Liver (tissue), 9 donors: ENCODE data around the gene PLAAT4. TPM values are rescaled to one million over a fixed set of nuclear protein-coding genes. Genes with fewer than 3 reads are reported as not detected.

ENCODE experiments used
- DNase-seq: peaks from one replicate; pipeline ENCODE4 v3.0.0-alpha.2; 2017; ENCODE audit warnings: low spot score
- H3K27ac ChIP-seq, 2 donors: one replicate each; pipeline ENCODE4 v1.7.0; 2013; ENCODE audit warnings: inconsistent platforms in 2 of 2, low read length in 2 of 2, control low read depth in 1 of 2, low read depth in 1 of 2, mild to moderate bottlenecking in 1 of 2
- H3K27me3 ChIP-seq, 4 donors: one replicate each; pipeline versions ENCODE4 v1.6.1 to v1.7.0; 2013; ENCODE audit warnings: low read length in 3 of 4, inconsistent platforms in 1 of 4, mild to moderate bottlenecking in 1 of 4, moderate library complexity in 1 of 4; ENCODE audit not compliant: control insufficient read depth in 4 of 4, insufficient read depth in 4 of 4
- H3K36me3 ChIP-seq, 4 donors: one replicate each; pipeline versions ENCODE4 v1.6.1 to v1.7.0; 2013; ENCODE audit warnings: low read length in 3 of 4, mild to moderate bottlenecking in 3 of 4, low read depth in 1 of 4, moderate library complexity in 1 of 4; ENCODE audit not compliant: control insufficient read depth in 4 of 4, insufficient read depth in 3 of 4
- H3K4me1 ChIP-seq, 4 donors: one replicate each; pipeline versions ENCODE4 v1.6.1 to v1.7.0; 2013; ENCODE audit warnings: low read length in 3 of 4, mild to moderate bottlenecking in 3 of 4, moderate library complexity in 1 of 4; ENCODE audit not compliant: control insufficient read depth in 4 of 4, insufficient read depth in 4 of 4
- H3K4me3 ChIP-seq, 3 donors: one replicate each; pipeline versions ENCODE4 v1.6.1 to v1.7.0; 2013; ENCODE audit warnings: low read length in 3 of 3, control low read depth in 1 of 3, low read depth in 1 of 3, mild to moderate bottlenecking in 1 of 3
- H3K9ac ChIP-seq, 2 donors: one replicate each; pipeline ENCODE4 v1.7.0; 2013; ENCODE audit warnings: low read length in 2 of 2, mild to moderate bottlenecking in 2 of 2, moderate library complexity in 2 of 2, control low read depth in 1 of 2, low read depth in 1 of 2
- H3K9me3 ChIP-seq, 4 donors: one replicate each; pipeline versions ENCODE4 v1.6.1 to v1.7.0; 2013; ENCODE audit warnings: low read length in 3 of 4; ENCODE audit not compliant: control insufficient read depth in 4 of 4
- EGR1 ChIP-seq, 2 donors: IDR thresholded peaks; 2 replicates each; pipeline ENCODE4 v1.6.1; 2016 to 2018; ENCODE audit warnings: antibody characterized with exemption in 2 of 2, low read depth in 2 of 2
- FOXA1 ChIP-seq: IDR thresholded peaks from 2 replicates; pipeline ENCODE4 v1.6.1; 2016; ENCODE audit warnings: antibody characterized with exemption
- GABPA ChIP-seq, 2 donors: IDR thresholded peaks in 1 of 2; conservative IDR thresholded peaks in 1 of 2; 2 replicates each; pipeline ENCODE4 v1.6.1; 2016; ENCODE audit warnings: antibody characterized with exemption in 2 of 2, mild to moderate bottlenecking in 1 of 2, moderate library complexity in 1 of 2
- HNF4A ChIP-seq, 2 donors: conservative IDR thresholded peaks; 2 replicates each; pipeline ENCODE4 v1.6.1; 2016; ENCODE audit warnings: antibody characterized with exemption in 2 of 2, mild to moderate bottlenecking in 2 of 2
- HNF4G ChIP-seq: IDR thresholded peaks from 2 replicates; pipeline ENCODE4 v1.6.1; 2016; ENCODE audit warnings: antibody characterized with exemption
- JUND ChIP-seq, 2 donors: IDR thresholded peaks; 2 replicates each; pipeline ENCODE4 v1.6.1; 2016; ENCODE audit warnings: antibody characterized with exemption in 2 of 2
- NR2F2 ChIP-seq: IDR thresholded peaks from 2 replicates; pipeline ENCODE4 v1.6.1; 2016; ENCODE audit warnings: antibody characterized with exemption
- RAD21 ChIP-seq, 2 donors: IDR thresholded peaks; 2 replicates each; pipeline ENCODE4 v1.6.1; 2016; ENCODE audit warnings: antibody characterized with exemption in 2 of 2, mild to moderate bottlenecking in 2 of 2
- RXRA ChIP-seq, 2 donors: IDR thresholded peaks; 2 replicates each; pipeline ENCODE4 v1.6.1; 2017 to 2018; ENCODE audit warnings: antibody characterized with exemption in 2 of 2, mild to moderate bottlenecking in 1 of 2
- SP1 ChIP-seq: IDR thresholded peaks from 2 replicates; pipeline ENCODE4 v1.6.1; 2018; ENCODE audit warnings: antibody characterized with exemption, mild to moderate bottlenecking
- TAF1 ChIP-seq: conservative IDR thresholded peaks from 2 replicates; pipeline ENCODE4 v1.6.1; 2016; ENCODE audit warnings: antibody characterized with exemption, mild to moderate bottlenecking
- ZBTB33 ChIP-seq: IDR thresholded peaks from 2 replicates; pipeline ENCODE4 v1.6.1; 2016; ENCODE audit warnings: antibody characterized with exemption
- WGBS: extraction: QIAGEN DNeasy Blood & Tissue Kit; methylation state at CpG from one replicate; pipeline ENCODE4 v1.1.7; 2013; 5-methylcytosine and 5-hydroxymethylcytosine counted together
- polyA plus RNA-seq, 2 donors: library from polyadenylated mRNA; stranded (reverse) in 1 of 2; unstranded in 1 of 2; fragments of 200-250 nt in 1 of 2; fragments of >200 nt in 1 of 2; fragmentation: Nextera tagmentation in 1 of 2; extraction: Ambion mirVana in 1 of 2; gene quantifications; one replicate each; pipeline versions ENCODE4 v1.2.1 to v1.2.3, GENCODE V29; 2013 to 2015
- total RNA-seq, 2 donors: library from RNA; depleted of rRNA; stranded (reverse); fragments of >200 nt; gene quantifications; one replicate each; pipeline ENCODE4 v1.2.3, GENCODE V29; 2014
- TF ChIP-seq, protein P1 (sequence below): IDR thresholded peaks from 2 replicates; pipeline ENCODE4 v1.6.1; 2016; ENCODE audit warnings: antibody characterized with exemption
- TF ChIP-seq, protein P2 (sequence below): fragments of 150-350 bp; IDR thresholded peaks from 2 replicates; pipeline ENCODE4 v1.5.1; 2017; ENCODE audit warnings: improper control_type of control experiment, low read depth, low read length; ENCODE audit not compliant: missing input control
- donor health status: healthy.
- donor health status: healthy.
- donor health status: healthy.
- donor health status: healthy.
- donor health status: healthy.

Gene PLAAT4
- total and polyA plus RNA-seq, 4 donors, result 4.4 to 86.4 (median 44.8) TPM

DNA sequence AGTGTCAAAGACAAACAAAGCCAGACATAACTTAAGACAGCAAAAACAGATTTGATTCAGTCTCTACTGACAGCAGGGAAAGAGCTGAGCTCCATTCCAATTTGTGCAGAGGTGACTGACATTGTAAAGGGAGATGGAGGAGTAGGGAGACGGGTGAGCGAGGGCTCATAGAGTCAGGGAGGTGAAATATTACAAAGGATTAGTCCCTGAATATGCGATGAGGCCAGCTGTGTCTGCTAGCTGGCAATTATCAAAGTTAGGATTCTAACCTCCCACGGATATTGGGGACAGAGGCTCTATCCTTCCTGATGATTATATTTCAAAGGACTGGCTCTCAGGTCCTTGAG lies 18.2 kb downstream of the PLAAT4 start:
- Histone ChIP-seq H3K4me1 (no peaks in the 10 kb centered on the region), H3K27me3 (no peaks in the 10 kb centered on the region), H3K9me3 (no peaks in the 10 kb centered on the region), H3K4me3 (no peak overlapping the region), H3K27ac (no peak overlapping the region), H3K36me3 (no peaks in the 10 kb centered on the region), H3K9ac (no peak overlapping the region)
- 89% methylated on average over 4 of the region's 4 CpGs for WGBS
- no peak for DNase-seq
- no peak for TF ChIP-seq ZBTB33
- no peak for TF ChIP-seq RAD21 (IDR thresholded peaks at IDR 0.05)
- TF ChIP-seq, protein P1, sequence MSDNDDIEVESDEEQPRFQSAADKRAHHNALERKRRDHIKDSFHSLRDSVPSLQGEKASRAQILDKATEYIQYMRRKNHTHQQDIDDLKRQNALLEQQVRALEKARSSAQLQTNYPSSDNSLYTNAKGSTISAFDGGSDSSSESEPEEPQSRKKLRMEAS, result no peak
- TF ChIP-seq FOXA1, result no peak
- no peak for TF ChIP-seq SP1
- TF ChIP-seq RXRA (IDR thresholded peaks at IDR 0.05), result no peak
- no peak for TF ChIP-seq HNF4G
- TF ChIP-seq, protein P2, sequence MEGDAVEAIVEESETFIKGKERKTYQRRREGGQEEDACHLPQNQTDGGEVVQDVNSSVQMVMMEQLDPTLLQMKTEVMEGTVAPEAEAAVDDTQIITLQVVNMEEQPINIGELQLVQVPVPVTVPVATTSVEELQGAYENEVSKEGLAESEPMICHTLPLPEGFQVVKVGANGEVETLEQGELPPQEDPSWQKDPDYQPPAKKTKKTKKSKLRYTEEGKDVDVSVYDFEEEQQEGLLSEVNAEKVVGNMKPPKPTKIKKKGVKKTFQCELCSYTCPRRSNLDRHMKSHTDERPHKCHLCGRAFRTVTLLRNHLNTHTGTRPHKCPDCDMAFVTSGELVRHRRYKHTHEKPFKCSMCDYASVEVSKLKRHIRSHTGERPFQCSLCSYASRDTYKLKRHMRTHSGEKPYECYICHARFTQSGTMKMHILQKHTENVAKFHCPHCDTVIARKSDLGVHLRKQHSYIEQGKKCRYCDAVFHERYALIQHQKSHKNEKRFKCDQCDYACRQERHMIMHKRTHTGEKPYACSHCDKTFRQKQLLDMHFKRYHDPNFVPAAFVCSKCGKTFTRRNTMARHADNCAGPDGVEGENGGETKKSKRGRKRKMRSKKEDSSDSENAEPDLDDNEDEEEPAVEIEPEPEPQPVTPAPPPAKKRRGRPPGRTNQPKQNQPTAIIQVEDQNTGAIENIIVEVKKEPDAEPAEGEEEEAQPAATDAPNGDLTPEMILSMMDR, result no peak
- TF ChIP-seq JUND (IDR thresholded peaks at IDR 0.05), result no peak
- no peak for TF ChIP-seq EGR1 (IDR thresholded peaks at IDR 0.05; ENCODE audit: low read depth in 2 of 2)
- no peak for TF ChIP-seq NR2F2
- TF ChIP-seq GABPA (IDR thresholded peaks at IDR 0.05 in 1 of 2, conservative IDR thresholded peaks at IDR 0.05 in 1 of 2), result no peak

DNA sequence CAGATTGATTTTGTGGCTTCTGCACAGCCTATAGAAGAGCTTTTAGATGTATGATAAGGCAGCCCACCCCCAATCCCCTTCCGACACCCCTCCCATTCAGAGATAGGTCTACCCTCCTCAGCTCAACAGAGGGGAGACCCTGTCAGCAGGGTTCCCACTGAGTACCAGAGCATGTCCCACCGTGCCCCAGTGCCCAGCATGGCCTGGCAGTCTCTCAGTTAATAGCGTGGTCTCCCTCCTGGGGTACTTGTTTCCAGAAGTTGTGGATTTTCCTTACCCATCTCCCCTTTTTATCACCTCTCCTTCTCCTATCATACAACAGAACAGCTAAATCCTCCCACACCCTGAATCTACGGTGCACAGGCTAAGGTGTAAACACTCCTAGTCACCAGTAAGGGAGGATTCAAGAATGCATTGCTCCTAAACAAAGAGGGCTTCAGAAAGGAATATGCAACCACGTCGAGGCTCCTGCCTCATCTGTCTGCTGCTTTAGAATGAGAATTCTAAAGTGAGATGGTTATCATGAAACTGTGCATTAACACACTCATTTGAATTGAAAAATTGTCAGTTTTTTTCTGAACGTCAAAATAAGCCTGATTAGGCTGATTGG lies 19.9 kb downstream of the PLAAT4 start:
- Histone ChIP-seq H3K27ac (no peak overlapping the region), H3K36me3 (no peaks in the 10 kb centered on the region), H3K4me3 (no peak overlapping the region), H3K9ac (no peak overlapping the region), H3K27me3 (no peaks in the 10 kb centered on the region), H3K9me3 (no peaks in the 10 kb centered on the region), H3K4me1 (peaks cover 0 to 6% (median 0%) of the 10 kb centered on the region in 4 donors)
- no peak for TF ChIP-seq ZBTB33
- no peak for TF ChIP-seq JUND (IDR thresholded peaks at IDR 0.05)
- TF ChIP-seq RXRA (IDR thresholded peaks at IDR 0.05), result no peak
- no peak for TF ChIP-seq EGR1 (IDR thresholded peaks at IDR 0.05; ENCODE audit: low read depth in 2 of 2)
- TF ChIP-seq TAF1, result no peak
- TF ChIP-seq FOXA1, result no peak
- TF ChIP-seq HNF4A (conservative IDR thresholded peaks at IDR 0.05), result no peak
- DNase-seq, result no peak
- 88% methylated on average over 7 of the region's 7 CpGs for WGBS
